Thyroid gland (tissue), 4 donors: ENCODE measurements around the gene OVOL2. TPM values are rescaled to one million over a fixed set of nuclear protein-coding genes. Genes with fewer than 3 reads are reported as not detected.

ENCODE experiments used
- DNase-seq, 2 donors: peaks; one replicate each; pipeline ENCODE4 v3.0.0-alpha.2; 2019
- H3K27ac ChIP-seq, 3 donors: fragments of 200-600 bp; sonication (generic); 1 replicate in 2 of 3; 2 replicates in 1 of 3; pipeline ENCODE4 v1.5.1; 2016 to 2019; ENCODE audit warnings: mild to moderate bottlenecking in 1 of 3, moderate library complexity in 1 of 3
- H3K27me3 ChIP-seq: fragments of 200-600 bp; sonication (generic); one replicate; pipeline ENCODE4 v1.5.1; 2019
- H3K36me3 ChIP-seq, 2 donors: fragments of 200-600 bp; sonication (generic); one replicate each; pipeline ENCODE4 v1.5.1; 2016 to 2019
- H3K4me1 ChIP-seq, 2 donors: fragments of 200-600 bp; sonication (generic); one replicate each; pipeline ENCODE4 v1.5.1; 2017 to 2019
- H3K4me3 ChIP-seq, 3 donors: fragments of 200-600 bp; sonication (generic); replicated peaks in 1 of 3; 1 replicate in 2 of 3; 2 replicates in 1 of 3; pipeline ENCODE4 v1.5.1; 2016; ENCODE audit warnings: mild to moderate bottlenecking in 1 of 3
- H3K9me3 ChIP-seq: fragments of 200-600 bp; sonication (generic); one replicate; pipeline ENCODE4 v1.5.1; 2017
- POLR2A ChIP-seq, 2 donors: fragments of 450-650 bp; IDR thresholded peaks; one replicate each; pipeline ENCODE4 v1.6.1; 2017; ENCODE audit warnings: antibody characterized with exemption in 2 of 2, mild to moderate bottlenecking in 2 of 2, moderate library complexity in 1 of 2
- WGBS, 2 donors: methylation state at CpG; one replicate each; pipeline ENCODE4 v1.1.5; 2017; 5-methylcytosine and 5-hydroxymethylcytosine counted together
- intact Hi-C: fragments of 100-400 bp; cut with DNase I; formaldehyde crosslinking; loops from one replicate; pipeline ENCODE4 v1.15.1; 2023
- total RNA-seq, 4 donors: library from RNA; depleted of rRNA; stranded (reverse); fragments of >200 nt; gene quantifications; one replicate each; pipeline ENCODE4 v1.2.3, GENCODE V29; 2016
- TF ChIP-seq, protein P1 (sequence below), 6 experiments: fragments of 200-600 bp in 3 of 6; fragments of 450-650 bp in 3 of 6; sonication (generic) in 3 of 6; IDR thresholded peaks; one replicate each; pipeline ENCODE4 v1.5.1; 2016 to 2019; ENCODE audit warnings: antibody characterized with exemption in 6 of 6, mild to moderate bottlenecking in 2 of 6, inconsistent platforms in 1 of 6, moderate library complexity in 1 of 6

OVOL2 gene
- total RNA-seq, 4 donors from 2014 or later, result 12.6 to 17.4 (median 13.5) TPM

GRCh38 chr20:18057994-18058349, 256 bp upstream of the OVOL2 start:
- intact Hi-C loops, result loop anchor here (10.0 kb wide), 1 partner anchor 217 kb away; no protein-coding TSS in a partner anchor
- H3K27ac ChIP-seq, result peak overlapping the region; percentile 74 to 88 (median 79)
- DNase-seq, result no peak
- peaks cover 8 to 18% of the 10 kb centered on the region in 2 donors for H3K4me1 ChIP-seq
- no peaks in the 10 kb centered on the region for H3K36me3 ChIP-seq
- H3K27me3 ChIP-seq, result no peaks in the 10 kb centered on the region
- H3K4me3 ChIP-seq, result peak overlapping the region in 2 of 3 donors; percentile 26 to 63
- H3K9me3 ChIP-seq, result no peaks in the 10 kb centered on the region
- no peak for TF ChIP-seq POLR2A (IDR thresholded peaks at IDR 0.05)
- TF ChIP-seq, protein P1, sequence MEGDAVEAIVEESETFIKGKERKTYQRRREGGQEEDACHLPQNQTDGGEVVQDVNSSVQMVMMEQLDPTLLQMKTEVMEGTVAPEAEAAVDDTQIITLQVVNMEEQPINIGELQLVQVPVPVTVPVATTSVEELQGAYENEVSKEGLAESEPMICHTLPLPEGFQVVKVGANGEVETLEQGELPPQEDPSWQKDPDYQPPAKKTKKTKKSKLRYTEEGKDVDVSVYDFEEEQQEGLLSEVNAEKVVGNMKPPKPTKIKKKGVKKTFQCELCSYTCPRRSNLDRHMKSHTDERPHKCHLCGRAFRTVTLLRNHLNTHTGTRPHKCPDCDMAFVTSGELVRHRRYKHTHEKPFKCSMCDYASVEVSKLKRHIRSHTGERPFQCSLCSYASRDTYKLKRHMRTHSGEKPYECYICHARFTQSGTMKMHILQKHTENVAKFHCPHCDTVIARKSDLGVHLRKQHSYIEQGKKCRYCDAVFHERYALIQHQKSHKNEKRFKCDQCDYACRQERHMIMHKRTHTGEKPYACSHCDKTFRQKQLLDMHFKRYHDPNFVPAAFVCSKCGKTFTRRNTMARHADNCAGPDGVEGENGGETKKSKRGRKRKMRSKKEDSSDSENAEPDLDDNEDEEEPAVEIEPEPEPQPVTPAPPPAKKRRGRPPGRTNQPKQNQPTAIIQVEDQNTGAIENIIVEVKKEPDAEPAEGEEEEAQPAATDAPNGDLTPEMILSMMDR (IDR thresholded peaks at IDR 0.05), result no peak
- whole genome bisulfite sequencing, 2 donors, result 1 to 7% methylated on average over 13 to 14 of the region's 14 CpGs

- peak; percentile 18 to 38 for TF ChIP-seq POLR2A (IDR thresholded peaks at IDR 0.05)
- TF ChIP-seq, protein P1 (IDR thresholded peaks at IDR 0.05), result no peak
- H3K9me3 ChIP-seq, result no peaks in the 10 kb centered on the region
- H3K36me3 ChIP-seq, result no peaks in the 10 kb centered on the region
- WGBS, 2 donors, result 0 to 21% methylated on average over 16 to 19 of the region's 103 CpGs
- intact Hi-C loops, result loop anchor here (10.0 kb wide), 1 partner anchor 218 kb away; no protein-coding TSS in a partner anchor
- H3K4me1 ChIP-seq, result peaks cover 8 to 18% of the 10 kb centered on the region in 2 donors
- peak; percentile 50 to 60 for DNase-seq
- peak overlapping the region in 2 of 3 donors; percentile 74 to 79 for H3K27ac ChIP-seq
- H3K4me3 ChIP-seq, result peak overlapping the region; percentile 27 to 63 (median 43)
- H3K27me3 ChIP-seq, result no peaks in the 10 kb centered on the region
Observed at GRCh38 chr20:18056174-18057100, 1.3 kb downstream of the OVOL2 start.

GRCh38 chr20:18055261-18055660, 2.5 kb downstream of the OVOL2 start:
- H3K36me3 ChIP-seq, result no peaks in the 10 kb centered on the region
- WGBS, 2 donors, result 52 to 67% methylated on average over 11 of the region's 11 CpGs
- peaks cover 8 to 18% of the 10 kb centered on the region in 2 donors for H3K4me1 ChIP-seq
- H3K9me3 ChIP-seq, result no peaks in the 10 kb centered on the region
- no peak overlapping the region for H3K4me3 ChIP-seq
- TF ChIP-seq, protein P1 (IDR thresholded peaks at IDR 0.05), result no peak
- no peak for TF ChIP-seq POLR2A (IDR thresholded peaks at IDR 0.05)
- no peaks in the 10 kb centered on the region for H3K27me3 ChIP-seq
- intact Hi-C loops, result loop anchor here (10.0 kb wide), 1 partner anchor 220 kb away; no protein-coding TSS in a partner anchor
- DNase-seq, result no peak
- no peak overlapping the region for H3K27ac ChIP-seq

- H3K27me3 ChIP-seq, result no peaks in the 10 kb centered on the region
- no peak overlapping the region for H3K4me3 ChIP-seq
- intact Hi-C loops, result loop anchor here (10.0 kb wide), 1 partner anchor 222 kb away; no protein-coding TSS in a partner anchor
- H3K9me3 ChIP-seq, result no peaks in the 10 kb centered on the region
- H3K27ac ChIP-seq, result no peak overlapping the region
- 95 to 100% methylated on average over 4 of the region's 4 CpGs for whole genome bisulfite sequencing, 2 donors
- no peak for DNase-seq
- no peak for TF ChIP-seq POLR2A (IDR thresholded peaks at IDR 0.05)
- TF ChIP-seq, protein P1 (IDR thresholded peaks at IDR 0.05), result no peak
- H3K36me3 ChIP-seq, result no peaks in the 10 kb centered on the region
- H3K4me1 ChIP-seq, result peaks cover 0 to 7% of the 10 kb centered on the region in 2 donors
Observed at GRCh38 chr20:18052856-18053255, 4.9 kb downstream of the OVOL2 start.

DNA sequence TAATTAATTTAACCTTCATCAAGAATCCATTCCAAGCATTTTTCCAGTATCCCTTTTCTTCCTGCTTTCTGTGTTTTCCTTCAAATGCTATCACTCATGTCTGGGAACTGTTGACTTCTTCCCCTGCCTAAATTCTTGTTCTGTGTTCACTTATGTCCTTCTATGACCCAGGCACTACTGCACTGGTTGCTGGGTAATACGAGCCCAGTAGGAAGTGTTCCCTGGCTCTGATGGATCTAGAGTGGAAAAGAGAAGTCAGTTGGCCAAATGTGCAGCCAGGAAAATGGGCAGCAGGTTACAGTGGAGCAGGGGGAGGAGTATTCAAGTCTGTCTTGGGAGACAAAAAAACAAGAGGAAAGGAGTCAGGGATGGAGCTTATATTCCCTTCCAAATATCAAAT, 7.1 kb downstream of the OVOL2 start:
- no peak for TF ChIP-seq POLR2A (IDR thresholded peaks at IDR 0.05)
- TF ChIP-seq, protein P1 (IDR thresholded peaks at IDR 0.05), result no peak
- WGBS, 2 donors, result 67 to 77% methylated on average over 1 of the region's 1 CpG
- peaks cover 0 to 2% of the 10 kb centered on the region in 2 donors for H3K4me1 ChIP-seq
- no peak overlapping the region for H3K27ac ChIP-seq
- DNase-seq, result no peak
- H3K4me3 ChIP-seq, result no peak overlapping the region
- H3K9me3 ChIP-seq, result no peaks in the 10 kb centered on the region
- no peaks in the 10 kb centered on the region for H3K27me3 ChIP-seq
- no peaks in the 10 kb centered on the region for H3K36me3 ChIP-seq
- intact Hi-C loops, result loop anchor here (10.0 kb wide), 1 partner anchor 224 kb away; no protein-coding TSS in a partner anchor
